Neural cell (in vitro differentiated cells): ENCODE results near the gene GNAS-AS1. TPM values are rescaled to one million over a fixed set of nuclear protein-coding genes. Genes with fewer than 3 reads are reported as not detected.

Experiments
- H2AFZ ChIP-seq: fragments of 200-600, 300-800 bp; sonication (generic), shearing (Covaris generic); 2 replicates; pipeline ENCODE4 v1.6.0; 2014; ENCODE audit warnings: low read depth, mild to moderate bottlenecking, antibody characterized with exemption, low read length, moderate library complexity
- H3F3A ChIP-seq: fragments of 200-600 bp; shearing (Covaris generic); 2 replicates; pipeline ENCODE4 v1.6.1; 2016; ENCODE audit warnings: mild to moderate bottlenecking, moderate library complexity, mixed read lengths, antibody characterized with exemption, low read length; ENCODE audit not compliant: insufficient read depth, poor library complexity, severe bottlenecking
- H3K27ac ChIP-seq: fragments of 200-600, 300-800 bp; sonication (generic), shearing (Covaris generic); 2 replicates; pipeline ENCODE4 v1.5.1; 2014; ENCODE audit warnings: mild to moderate bottlenecking, low read length, moderate library complexity
- H3K27me3 ChIP-seq: fragments of 300-800, 200-600 bp; sonication (generic), shearing (Covaris generic); 2 replicates; pipeline ENCODE4 v1.6.0; 2014; ENCODE audit warnings: mild to moderate bottlenecking, low read depth, low read length, moderate library complexity; ENCODE audit not compliant: insufficient read depth
- H3K36me3 ChIP-seq: fragments of 300-800, 200-600 bp; sonication (generic), shearing (Covaris generic); 2 replicates; pipeline ENCODE4 v1.5.1; 2014; ENCODE audit warnings: mild to moderate bottlenecking, antibody characterized with exemption, low read length, moderate library complexity; ENCODE audit not compliant: insufficient read depth
- H3K4me2 ChIP-seq: fragments of 300-800, 200-600 bp; sonication (generic), shearing (Covaris generic); 2 replicates; pipeline ENCODE4 v1.6.0; 2014; ENCODE audit warnings: mild to moderate bottlenecking, low read length
- H3K4me3 ChIP-seq: fragments of 300-800, 200-600 bp; sonication (generic), shearing (Covaris generic); 2 replicates; pipeline ENCODE4 v1.5.1; 2014; ENCODE audit warnings: mild to moderate bottlenecking, low read length, moderate library complexity
- H3K79me2 ChIP-seq: fragments of 200-600 bp; shearing (Covaris generic); replicated peaks from 2 replicates; pipeline ENCODE4 v1.6.0; 2014; ENCODE audit warnings: mild to moderate bottlenecking, low read length, moderate library complexity; ENCODE audit not compliant: insufficient read depth
- H3K9ac ChIP-seq: fragments of 300-800, 200-600 bp; sonication (generic), shearing (Covaris generic); 2 replicates; pipeline ENCODE4 v1.6.1; 2016; ENCODE audit warnings: mild to moderate bottlenecking, low read length, mixed read lengths
- H3K9me2 ChIP-seq: fragments of 200-600 bp; shearing (Covaris generic); 2 replicates; pipeline ENCODE4 v1.6.1; 2016; ENCODE audit warnings: mild to moderate bottlenecking, low read length, mixed read lengths; ENCODE audit not compliant: insufficient read depth
- H3K9me3 ChIP-seq: fragments of 200-600, 300-800 bp; sonication (generic), shearing (Covaris generic); 2 replicates; pipeline ENCODE4 v1.6.1; 2016; ENCODE audit warnings: mild to moderate bottlenecking, mixed run types, low read length, moderate library complexity, mixed read lengths
- H4K20me1 ChIP-seq: fragments of 200-600 bp; shearing (Covaris generic); 2 replicates; pipeline ENCODE4 v1.6.1; 2016; ENCODE audit warnings: mild to moderate bottlenecking, mixed run types; ENCODE audit not compliant: insufficient read depth
- EP300 ChIP-seq: fragments of 450-650 bp; conservative IDR thresholded peaks from 2 replicates; pipeline ENCODE4 v1.6.1; 2014; ENCODE audit warnings: antibody characterized with exemption, mild to moderate bottlenecking, moderate library complexity; ENCODE audit not compliant: poor library complexity, severe bottlenecking
- EZH2 ChIP-seq: fragments of 200-600, 300-800 bp; shearing (Covaris generic), sonication (generic); IDR thresholded peaks from 2 replicates; pipeline ENCODE4 v1.6.1; 2014; ENCODE audit warnings: antibody characterized with exemption, low read length, borderline replicate concordance, mild to moderate bottlenecking; ENCODE audit not compliant: insufficient read depth, poor library complexity, severe bottlenecking
- MXI1 ChIP-seq: fragments of 450-650 bp; conservative IDR thresholded peaks from 2 replicates; pipeline ENCODE4 v1.6.1; 2014; ENCODE audit warnings: antibody characterized with exemption, mild to moderate bottlenecking; ENCODE audit not compliant: poor library complexity, severe bottlenecking
- POLR2AphosphoS5 ChIP-seq: IDR thresholded peaks from 2 replicates; pipeline ENCODE4 v1.6.1; 2012
- RAD21 ChIP-seq: fragments of 450-650 bp; conservative IDR thresholded peaks from 2 replicates; pipeline ENCODE4 v1.6.1; 2014; ENCODE audit warnings: antibody characterized with exemption, mild to moderate bottlenecking, moderate library complexity
- SMC3 ChIP-seq: fragments of 450-650 bp; conservative IDR thresholded peaks from 2 replicates; pipeline ENCODE4 v1.6.1; 2014; ENCODE audit warnings: antibody characterized with exemption, mild to moderate bottlenecking, moderate library complexity; ENCODE audit not compliant: poor library complexity
- TAF1 ChIP-seq: IDR thresholded peaks from 2 replicates; pipeline ENCODE4 v1.6.1; 2012; ENCODE audit warnings: low read depth
- polyA plus RNA-seq: library from polyadenylated mRNA; depleted of rRNA; stranded (reverse); fragments of >200 nt; gene quantifications from 2 replicates; pipeline ENCODE4 v1.2.3, GENCODE V29; 2014
- TF ChIP-seq, protein P1 (sequence below): IDR thresholded peaks from 2 replicates; pipeline ENCODE4 v1.6.1; 2012; ENCODE audit warnings: borderline replicate concordance
- TF ChIP-seq, protein P2 (sequence below): fragments of 450-650 bp; IDR thresholded peaks from 2 replicates; pipeline ENCODE4 v1.5.1; 2014; ENCODE audit warnings: antibody characterized with exemption, mild to moderate bottlenecking, moderate library complexity; ENCODE audit not compliant: poor library complexity, severe bottlenecking

Gene GNAS-AS1
- polyA plus RNA-seq, 1 donor from 2014 or later, result not detected

DNA sequence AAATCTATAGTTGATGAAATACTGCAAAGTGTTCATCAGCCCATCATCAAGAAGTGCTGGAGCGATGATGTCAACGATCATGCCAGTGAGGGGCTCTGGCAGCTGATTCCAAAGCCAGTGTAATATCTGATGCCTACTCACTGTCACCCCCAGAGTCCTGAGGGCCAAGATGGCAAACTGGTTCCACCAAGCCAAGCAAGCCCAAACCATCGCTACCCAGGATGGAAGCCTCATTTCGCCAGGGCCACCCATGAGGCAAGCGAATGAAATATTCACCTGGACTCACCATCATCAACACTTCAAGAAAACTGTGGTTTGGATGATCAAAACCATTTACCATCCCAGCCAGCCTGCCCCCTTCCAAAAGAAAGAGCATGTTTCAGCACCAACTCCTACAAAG, 76.5 kb downstream of the GNAS-AS1 start:
- Histone ChIP-seq H3K4me2 (no peak overlapping the region), H3K79me2 (no peaks in the 10 kb centered on the region), H2AFZ (no peak overlapping the region), H3K27me3 (no peaks in the 10 kb centered on the region), H3K9ac (no peak overlapping the region), H3K27ac (no peak overlapping the region), H3K36me3 (no peaks in the 10 kb centered on the region), H3K9me3 (no peaks in the 10 kb centered on the region), H4K20me1 (no peaks in the 10 kb centered on the region), H3F3A (no peaks in the 10 kb centered on the region), H3K9me2 (no peaks in the 10 kb centered on the region), H3K4me3 (no peak overlapping the region)
- TF ChIP-seq POLR2AphosphoS5, result no peak
- TF ChIP-seq EP300, result no peak
- TF ChIP-seq, protein P1, sequence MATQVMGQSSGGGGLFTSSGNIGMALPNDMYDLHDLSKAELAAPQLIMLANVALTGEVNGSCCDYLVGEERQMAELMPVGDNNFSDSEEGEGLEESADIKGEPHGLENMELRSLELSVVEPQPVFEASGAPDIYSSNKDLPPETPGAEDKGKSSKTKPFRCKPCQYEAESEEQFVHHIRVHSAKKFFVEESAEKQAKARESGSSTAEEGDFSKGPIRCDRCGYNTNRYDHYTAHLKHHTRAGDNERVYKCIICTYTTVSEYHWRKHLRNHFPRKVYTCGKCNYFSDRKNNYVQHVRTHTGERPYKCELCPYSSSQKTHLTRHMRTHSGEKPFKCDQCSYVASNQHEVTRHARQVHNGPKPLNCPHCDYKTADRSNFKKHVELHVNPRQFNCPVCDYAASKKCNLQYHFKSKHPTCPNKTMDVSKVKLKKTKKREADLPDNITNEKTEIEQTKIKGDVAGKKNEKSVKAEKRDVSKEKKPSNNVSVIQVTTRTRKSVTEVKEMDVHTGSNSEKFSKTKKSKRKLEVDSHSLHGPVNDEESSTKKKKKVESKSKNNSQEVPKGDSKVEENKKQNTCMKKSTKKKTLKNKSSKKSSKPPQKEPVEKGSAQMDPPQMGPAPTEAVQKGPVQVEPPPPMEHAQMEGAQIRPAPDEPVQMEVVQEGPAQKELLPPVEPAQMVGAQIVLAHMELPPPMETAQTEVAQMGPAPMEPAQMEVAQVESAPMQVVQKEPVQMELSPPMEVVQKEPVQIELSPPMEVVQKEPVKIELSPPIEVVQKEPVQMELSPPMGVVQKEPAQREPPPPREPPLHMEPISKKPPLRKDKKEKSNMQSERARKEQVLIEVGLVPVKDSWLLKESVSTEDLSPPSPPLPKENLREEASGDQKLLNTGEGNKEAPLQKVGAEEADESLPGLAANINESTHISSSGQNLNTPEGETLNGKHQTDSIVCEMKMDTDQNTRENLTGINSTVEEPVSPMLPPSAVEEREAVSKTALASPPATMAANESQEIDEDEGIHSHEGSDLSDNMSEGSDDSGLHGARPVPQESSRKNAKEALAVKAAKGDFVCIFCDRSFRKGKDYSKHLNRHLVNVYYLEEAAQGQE, result no peak
- TF ChIP-seq, protein P2, sequence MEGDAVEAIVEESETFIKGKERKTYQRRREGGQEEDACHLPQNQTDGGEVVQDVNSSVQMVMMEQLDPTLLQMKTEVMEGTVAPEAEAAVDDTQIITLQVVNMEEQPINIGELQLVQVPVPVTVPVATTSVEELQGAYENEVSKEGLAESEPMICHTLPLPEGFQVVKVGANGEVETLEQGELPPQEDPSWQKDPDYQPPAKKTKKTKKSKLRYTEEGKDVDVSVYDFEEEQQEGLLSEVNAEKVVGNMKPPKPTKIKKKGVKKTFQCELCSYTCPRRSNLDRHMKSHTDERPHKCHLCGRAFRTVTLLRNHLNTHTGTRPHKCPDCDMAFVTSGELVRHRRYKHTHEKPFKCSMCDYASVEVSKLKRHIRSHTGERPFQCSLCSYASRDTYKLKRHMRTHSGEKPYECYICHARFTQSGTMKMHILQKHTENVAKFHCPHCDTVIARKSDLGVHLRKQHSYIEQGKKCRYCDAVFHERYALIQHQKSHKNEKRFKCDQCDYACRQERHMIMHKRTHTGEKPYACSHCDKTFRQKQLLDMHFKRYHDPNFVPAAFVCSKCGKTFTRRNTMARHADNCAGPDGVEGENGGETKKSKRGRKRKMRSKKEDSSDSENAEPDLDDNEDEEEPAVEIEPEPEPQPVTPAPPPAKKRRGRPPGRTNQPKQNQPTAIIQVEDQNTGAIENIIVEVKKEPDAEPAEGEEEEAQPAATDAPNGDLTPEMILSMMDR, result no peak
- no peak for TF ChIP-seq MXI1
- TF ChIP-seq RAD21, result no peak
- TF ChIP-seq TAF1, result no peak
- TF ChIP-seq SMC3, result no peak
- no peak for TF ChIP-seq EZH2

DNA sequence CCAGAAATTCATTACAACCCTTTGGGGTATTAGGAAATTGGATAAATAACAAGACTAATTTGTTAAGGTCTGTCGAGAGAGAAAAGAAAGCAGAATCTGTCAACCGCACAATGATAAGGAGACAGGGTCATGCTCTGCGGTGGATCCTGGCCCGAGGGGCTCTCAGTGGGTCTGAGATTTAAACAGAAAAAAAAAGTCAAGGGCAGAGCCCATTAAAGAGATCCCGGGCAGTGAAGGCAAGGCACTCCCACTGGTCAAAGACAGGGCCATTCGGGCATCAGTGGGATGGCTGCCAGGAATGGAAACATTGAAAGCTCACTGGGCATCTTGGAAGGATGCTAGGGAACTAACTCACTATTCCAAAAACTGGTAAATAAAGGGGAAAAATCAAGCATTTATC, 77.9 kb downstream of the GNAS-AS1 start:
- Histone ChIP-seq H3K4me3 (no peak overlapping the region), H4K20me1 (no peaks in the 10 kb centered on the region), H3K4me2 (no peak overlapping the region), H3K36me3 (no peaks in the 10 kb centered on the region), H3K27me3 (no peaks in the 10 kb centered on the region), H3K79me2 (no peaks in the 10 kb centered on the region), H3K9ac (no peak overlapping the region), H3F3A (no peaks in the 10 kb centered on the region), H3K9me3 (no peaks in the 10 kb centered on the region), H2AFZ (no peak overlapping the region), H3K27ac (no peak overlapping the region), H3K9me2 (no peaks in the 10 kb centered on the region)
- TF ChIP-seq TAF1 (no peak), POLR2AphosphoS5 (no peak), EZH2 (no peak), RAD21 (no peak), MXI1 (no peak), SMC3 (no peak), EP300 (no peak)
- TF ChIP-seq, protein P1, result no peak
- TF ChIP-seq, protein P2, result no peak
